Ishikawa (cell line): ENCODE data around the gene KRTAP2-3.

ENCODE experiments used
- CEBPB ChIP-seq: IDR thresholded peaks from 2 replicates; pipeline ENCODE4 v1.6.1; 2012
- CREB1 ChIP-seq: IDR thresholded peaks from 2 replicates; pipeline ENCODE4 v1.6.1; 2012; ENCODE audit warnings: low read depth
- EGR1 ChIP-seq: IDR thresholded peaks from 2 replicates; pipeline ENCODE4 v1.6.1; 2012
- EP300 ChIP-seq: IDR thresholded peaks from 2 replicates; pipeline ENCODE4 v1.6.1; 2012; ENCODE audit warnings: borderline replicate concordance
- FOXM1 ChIP-seq: IDR thresholded peaks from 2 replicates; pipeline ENCODE4 v1.6.1; 2012; ENCODE audit warnings: low read depth, borderline replicate concordance
- NFIC ChIP-seq: IDR thresholded peaks from 2 replicates; pipeline ENCODE4 v1.6.1; 2012
- RAD21 ChIP-seq: IDR thresholded peaks from 2 replicates; pipeline ENCODE4 v1.6.1; 2012; ENCODE audit warnings: low read depth
- TAF1 ChIP-seq: IDR thresholded peaks from 2 replicates; pipeline ENCODE4 v1.6.1; 2012; ENCODE audit warnings: low read depth, mild to moderate bottlenecking
- TCF12 ChIP-seq: IDR thresholded peaks from 2 replicates; pipeline ENCODE4 v1.6.1; 2012; ENCODE audit warnings: low read depth
- TEAD4 ChIP-seq: IDR thresholded peaks from 2 replicates; pipeline ENCODE4 v1.6.1; 2012
- YY1 ChIP-seq: IDR thresholded peaks from 2 replicates; pipeline ENCODE4 v1.6.1; 2012; ENCODE audit warnings: low read depth
- ZBTB7A ChIP-seq: IDR thresholded peaks from 2 replicates; pipeline ENCODE4 v1.6.1; 2012; ENCODE audit warnings: low read depth
- TF ChIP-seq, protein P1 (sequence below): IDR thresholded peaks from 2 replicates; pipeline ENCODE4 v1.6.1; 2012
- TF ChIP-seq, protein P2 (sequence below): IDR thresholded peaks from 2 replicates; pipeline ENCODE4 v1.6.1; 2012; ENCODE audit warnings: low read depth, mild to moderate bottlenecking
- TF ChIP-seq, protein P3 (sequence below): IDR thresholded peaks from 2 replicates; pipeline ENCODE4 v1.6.1; 2012

The KRTAP2-3 gene

DNA sequence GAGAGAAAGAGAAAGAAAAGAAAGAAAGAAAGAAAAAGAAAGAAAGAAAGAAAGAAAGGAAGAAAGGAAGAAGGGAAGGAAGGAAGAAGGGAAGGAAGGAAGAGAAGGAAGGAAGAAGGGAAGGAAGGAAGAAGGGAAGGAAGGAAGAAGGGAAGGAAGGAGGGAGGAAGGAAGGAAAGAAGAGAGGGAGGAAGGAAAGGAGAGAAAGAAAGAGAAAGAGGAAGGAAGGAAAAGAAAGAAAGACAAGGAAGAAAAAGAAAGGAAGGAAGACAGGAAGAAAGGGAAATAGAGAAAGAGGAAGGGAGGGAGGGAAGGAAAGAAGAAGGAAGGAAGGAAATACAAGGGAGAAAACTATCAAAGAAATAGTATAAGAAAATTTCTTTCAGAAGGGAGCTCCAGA lies 16.9 kb upstream of the KRTAP2-3 start:
- TF ChIP-seq EP300 (no peak), EGR1 (no peak), CREB1 (no peak), CEBPB (no peak), YY1 (no peak), TAF1 (no peak)
- TF ChIP-seq, protein P1, sequence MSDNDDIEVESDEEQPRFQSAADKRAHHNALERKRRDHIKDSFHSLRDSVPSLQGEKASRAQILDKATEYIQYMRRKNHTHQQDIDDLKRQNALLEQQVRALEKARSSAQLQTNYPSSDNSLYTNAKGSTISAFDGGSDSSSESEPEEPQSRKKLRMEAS = no peak

DNA sequence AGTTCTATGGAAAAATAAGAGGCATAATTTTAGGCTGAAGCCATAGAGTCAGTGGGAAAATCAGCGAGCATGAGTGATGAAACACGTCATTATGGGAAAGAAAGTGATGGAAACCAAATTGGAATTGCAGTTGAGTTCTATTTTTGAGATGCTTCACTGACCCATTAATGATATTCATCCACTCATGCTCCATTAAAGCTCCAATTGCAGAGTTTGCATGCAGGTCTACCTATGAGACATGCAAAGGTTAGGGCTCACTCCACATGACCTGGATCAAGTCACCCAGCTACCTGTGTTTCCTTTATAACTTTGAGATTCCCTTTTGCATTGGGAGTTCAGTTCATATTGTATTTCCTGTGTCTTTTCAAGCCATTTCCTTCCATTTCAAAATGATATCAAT lies 13.8 kb upstream of the KRTAP2-3 start:
- TF ChIP-seq EGR1 = no peak

DNA sequence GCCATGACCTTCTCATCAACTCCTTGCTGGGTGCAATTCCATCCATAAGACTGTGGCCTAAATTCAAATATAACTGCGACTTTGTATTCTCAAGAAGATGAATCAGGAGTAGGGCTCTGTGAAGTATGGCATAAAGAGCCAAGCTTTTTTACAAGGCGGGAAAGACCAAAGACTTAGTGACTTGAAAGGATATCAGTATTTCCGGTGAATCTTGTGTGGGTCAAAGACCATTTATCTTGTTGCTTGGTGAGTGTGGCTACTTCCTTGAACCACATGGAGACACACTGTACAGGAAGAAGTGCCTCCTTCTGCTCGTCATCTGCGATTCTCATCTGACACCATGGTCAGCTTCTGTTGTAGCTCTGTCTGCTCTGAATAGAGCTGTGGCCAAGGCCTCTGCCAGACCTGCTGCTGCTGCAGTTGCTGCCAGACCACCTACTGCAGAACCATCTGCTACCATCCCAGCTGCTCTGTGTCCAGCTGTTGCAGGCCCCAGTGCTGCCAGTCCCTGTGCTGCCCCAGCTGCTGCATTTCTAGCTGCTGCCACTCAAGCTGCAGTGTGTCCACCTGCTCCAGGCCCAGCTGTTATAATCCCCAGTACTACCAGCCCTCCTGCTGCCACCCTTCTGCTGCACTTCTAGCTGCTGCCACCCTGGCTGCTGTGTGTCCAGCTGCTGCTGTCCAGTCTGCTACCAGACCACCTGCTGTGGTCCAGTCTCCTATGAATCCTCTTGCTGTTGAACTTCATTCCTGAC lies 11.9 kb upstream of the KRTAP2-3 start:
- TF ChIP-seq, protein P2, sequence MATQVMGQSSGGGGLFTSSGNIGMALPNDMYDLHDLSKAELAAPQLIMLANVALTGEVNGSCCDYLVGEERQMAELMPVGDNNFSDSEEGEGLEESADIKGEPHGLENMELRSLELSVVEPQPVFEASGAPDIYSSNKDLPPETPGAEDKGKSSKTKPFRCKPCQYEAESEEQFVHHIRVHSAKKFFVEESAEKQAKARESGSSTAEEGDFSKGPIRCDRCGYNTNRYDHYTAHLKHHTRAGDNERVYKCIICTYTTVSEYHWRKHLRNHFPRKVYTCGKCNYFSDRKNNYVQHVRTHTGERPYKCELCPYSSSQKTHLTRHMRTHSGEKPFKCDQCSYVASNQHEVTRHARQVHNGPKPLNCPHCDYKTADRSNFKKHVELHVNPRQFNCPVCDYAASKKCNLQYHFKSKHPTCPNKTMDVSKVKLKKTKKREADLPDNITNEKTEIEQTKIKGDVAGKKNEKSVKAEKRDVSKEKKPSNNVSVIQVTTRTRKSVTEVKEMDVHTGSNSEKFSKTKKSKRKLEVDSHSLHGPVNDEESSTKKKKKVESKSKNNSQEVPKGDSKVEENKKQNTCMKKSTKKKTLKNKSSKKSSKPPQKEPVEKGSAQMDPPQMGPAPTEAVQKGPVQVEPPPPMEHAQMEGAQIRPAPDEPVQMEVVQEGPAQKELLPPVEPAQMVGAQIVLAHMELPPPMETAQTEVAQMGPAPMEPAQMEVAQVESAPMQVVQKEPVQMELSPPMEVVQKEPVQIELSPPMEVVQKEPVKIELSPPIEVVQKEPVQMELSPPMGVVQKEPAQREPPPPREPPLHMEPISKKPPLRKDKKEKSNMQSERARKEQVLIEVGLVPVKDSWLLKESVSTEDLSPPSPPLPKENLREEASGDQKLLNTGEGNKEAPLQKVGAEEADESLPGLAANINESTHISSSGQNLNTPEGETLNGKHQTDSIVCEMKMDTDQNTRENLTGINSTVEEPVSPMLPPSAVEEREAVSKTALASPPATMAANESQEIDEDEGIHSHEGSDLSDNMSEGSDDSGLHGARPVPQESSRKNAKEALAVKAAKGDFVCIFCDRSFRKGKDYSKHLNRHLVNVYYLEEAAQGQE = 0 out of 2 replicates have a peak, but pooled peaks have one; percentile 10
- no peak for TF ChIP-seq FOXM1

DNA sequence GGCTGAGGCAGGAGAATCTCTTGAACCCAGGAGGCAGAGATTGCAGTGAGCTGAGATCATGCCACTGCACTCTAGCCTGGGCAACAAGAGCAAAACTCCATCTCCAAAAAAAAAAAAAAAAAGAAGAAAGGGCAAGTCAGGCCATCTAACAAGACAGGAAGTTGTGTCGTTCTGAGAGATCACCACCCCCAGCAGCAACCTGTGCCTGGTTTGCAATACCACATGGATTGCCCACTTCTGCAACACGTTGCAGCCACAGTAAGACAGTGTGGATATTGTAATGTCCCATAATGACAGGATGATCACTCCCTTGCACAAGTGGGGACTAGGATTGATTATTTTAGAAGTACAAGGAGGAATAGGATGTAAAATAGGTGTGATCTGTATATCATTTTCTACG lies 9.1 kb upstream of the KRTAP2-3 start:
- TF ChIP-seq, protein P2 = no peak
- TF ChIP-seq ZBTB7A = no peak
- TF ChIP-seq YY1 = no peak
- no peak for TF ChIP-seq TCF12
- no peak for TF ChIP-seq TAF1
- TF ChIP-seq, protein P3, sequence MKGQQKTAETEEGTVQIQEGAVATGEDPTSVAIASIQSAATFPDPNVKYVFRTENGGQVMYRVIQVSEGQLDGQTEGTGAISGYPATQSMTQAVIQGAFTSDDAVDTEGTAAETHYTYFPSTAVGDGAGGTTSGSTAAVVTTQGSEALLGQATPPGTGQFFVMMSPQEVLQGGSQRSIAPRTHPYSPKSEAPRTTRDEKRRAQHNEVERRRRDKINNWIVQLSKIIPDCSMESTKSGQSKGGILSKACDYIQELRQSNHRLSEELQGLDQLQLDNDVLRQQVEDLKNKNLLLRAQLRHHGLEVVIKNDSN = no peak
- TF ChIP-seq CREB1 = no peak
- TF ChIP-seq RAD21 = no peak
- TF ChIP-seq EGR1 = no peak
- no peak for TF ChIP-seq FOXM1
- no peak for TF ChIP-seq CEBPB
- no peak for TF ChIP-seq TEAD4
- no peak for TF ChIP-seq EP300
- TF ChIP-seq NFIC = no peak
- TF ChIP-seq, protein P1 = no peak

DNA sequence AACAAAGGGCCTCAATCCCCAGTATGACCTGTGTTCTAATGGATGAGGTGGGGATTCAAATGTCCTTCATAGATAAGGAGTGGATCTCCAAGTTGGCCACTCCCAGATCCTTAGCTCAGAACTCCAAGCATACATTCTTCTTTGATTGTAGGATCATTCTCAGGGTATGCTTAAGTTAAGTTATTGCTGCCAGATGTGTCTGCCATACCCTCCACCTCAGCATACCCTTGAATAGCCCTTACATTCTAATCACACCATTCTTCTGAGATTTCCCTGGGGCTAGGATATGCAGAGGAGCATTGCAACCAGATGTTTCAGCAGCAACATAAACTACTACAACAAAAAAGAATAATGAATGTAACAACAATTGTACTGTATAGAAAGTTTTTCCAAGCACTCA lies 7.4 kb upstream of the KRTAP2-3 start:
- TF ChIP-seq FOXM1 (no peak), YY1 (no peak), CEBPB (no peak), RAD21 (no peak), CREB1 (no peak), TCF12 (no peak), EP300 (no peak), EGR1 (no peak), ZBTB7A (no peak), TAF1 (no peak), NFIC (no peak), TEAD4 (no peak)
- TF ChIP-seq, protein P3 = no peak
- TF ChIP-seq, protein P2 = no peak
- TF ChIP-seq, protein P1 = no peak
